Endothelial cell of umbilical vein (primary cell): ENCODE data around the gene ART5. TPM values are rescaled to one million over a fixed set of nuclear protein-coding genes. Genes with fewer than 3 reads are reported as not detected.

Experiments used
- BruUV-seq: library from RNA; stranded (reverse); fragments of 400-500 nt; replicated peaks from 2 replicates; lab custom pipeline; 2021; lab: Mats Ljungman, UMichigan
- CTCF ChIA-PET: fragments of 300-600, 350-600 bp; sonication (Branson Sonifier 250); formaldehyde crosslinking; loops from one replicate; lab custom pipeline; 2021; ENCODE audit warnings: antibody characterized with exemption, inconsistent platforms; lab: Charles Lee
- POLR2A ChIA-PET: fragments of 300-600, 350-600 bp; sonication (Branson Sonifier 250); formaldehyde crosslinking; loops from one replicate; lab custom pipeline; 2021; ENCODE audit warnings: antibody characterized with exemption, inconsistent platforms; lab: Charles Lee
- DNase-seq: peaks from one replicate; pipeline ENCODE4 v3.0.0-alpha.2; 2011; ENCODE audit warnings: low read depth, low spot score
- FAIRE-seq: peaks from 2 replicates; lab custom pipeline; 2011; peaks lifted over from hg19 to GRCh38; lab: Jason Lieb, UNC
- H2AFZ ChIP-seq: 2 replicates; pipeline ENCODE4 v1.6.0; 2012; ENCODE audit warnings: low read depth, low read length, control low read depth, inconsistent platforms
- H3K27ac ChIP-seq: 2 replicates; pipeline ENCODE4 v1.5.1; 2011; ENCODE audit warnings: low read depth, mild to moderate bottlenecking, control low read depth, low read length, moderate library complexity; ENCODE audit not compliant: insufficient read depth
- H3K27me3 ChIP-seq, 2 experiments: 2 replicates each; pipeline versions ENCODE4 v1.6.0 to v1.6.1; 2011; ENCODE audit warnings: low read length in 2 of 2, mixed read lengths in 1 of 2; ENCODE audit not compliant: control insufficient read depth in 2 of 2, insufficient read depth in 2 of 2
- H3K36me3 ChIP-seq, 2 experiments: 2 replicates in 1 of 2; 3 replicates in 1 of 2; pipeline ENCODE4 v1.5.1; 2011; ENCODE audit warnings: low read length in 2 of 2, mild to moderate bottlenecking in 1 of 2, moderate library complexity in 1 of 2; ENCODE audit not compliant: control insufficient read depth in 2 of 2, insufficient read depth in 2 of 2; ENCODE audit errors: extremely low read depth in 1 of 2
- H3K4me1 ChIP-seq: 3 replicates; pipeline ENCODE4 v1.5.1; 2011; ENCODE audit warnings: mild to moderate bottlenecking, low read length; ENCODE audit not compliant: control insufficient read depth, insufficient read depth; ENCODE audit errors: extremely low read depth
- H3K4me2 ChIP-seq: 2 replicates; pipeline ENCODE4 v1.6.1; 2011; ENCODE audit warnings: low read length, control low read depth, mixed read lengths; ENCODE audit not compliant: insufficient read depth
- H3K4me3 ChIP-seq, 3 experiments: fragments of 200-600 bp in 1 of 3; sonication (generic), shearing (Covaris generic) in 1 of 3; replicated peaks in 1 of 3; 2 replicates each; pipeline ENCODE4 v1.5.1; 2011 to 2016; ENCODE audit warnings: control low read depth in 3 of 3, low read length in 3 of 3, mild to moderate bottlenecking in 2 of 3, inconsistent platforms in 1 of 3, low read depth in 1 of 3, moderate library complexity in 1 of 3; ENCODE audit not compliant: insufficient read depth in 1 of 3
- H3K79me2 ChIP-seq: 2 replicates; pipeline ENCODE4 v1.6.0; 2012; ENCODE audit warnings: low read length, inconsistent platforms; ENCODE audit not compliant: control insufficient read depth, insufficient read depth
- H3K9ac ChIP-seq: replicated peaks from 2 replicates; pipeline ENCODE3; 2011; ENCODE audit warnings: low read length, control low read depth; ENCODE audit not compliant: insufficient read depth; ENCODE audit errors: extremely low read depth
- H3K9me1 ChIP-seq: replicated peaks from 3 replicates; pipeline ENCODE4 v1.6.0; 2011; ENCODE audit warnings: mild to moderate bottlenecking, low read length; ENCODE audit not compliant: control insufficient read depth, insufficient read depth; ENCODE audit errors: extremely low read depth
- H3K9me3 ChIP-seq: replicated peaks from 2 replicates; pipeline ENCODE4 v1.5.1; 2012; ENCODE audit warnings: low read length, inconsistent platforms; ENCODE audit not compliant: control insufficient read depth, insufficient read depth
- H4K20me1 ChIP-seq: replicated peaks from 2 replicates; pipeline ENCODE3; 2011; ENCODE audit warnings: mild to moderate bottlenecking, low read length; ENCODE audit not compliant: control insufficient read depth, insufficient read depth; ENCODE audit errors: extremely low read depth
- EZH2 ChIP-seq: IDR thresholded peaks from 2 replicates; pipeline ENCODE4 v1.6.1; 2012; ENCODE audit warnings: borderline replicate concordance, low read depth, mild to moderate bottlenecking, moderate library complexity, low read length, inconsistent platforms; ENCODE audit not compliant: severe bottlenecking
- FOS ChIP-seq: IDR thresholded peaks from 2 replicates; pipeline ENCODE4 v1.6.1; 2011; ENCODE audit warnings: mild to moderate bottlenecking, low read length, moderate library complexity, borderline replicate concordance; ENCODE audit not compliant: insufficient read depth
- GATA2 ChIP-seq: IDR thresholded peaks from 2 replicates; pipeline ENCODE4 v1.7.0; 2011; ENCODE audit warnings: low read depth, mild to moderate bottlenecking, moderate library complexity, mixed read lengths, low read length; ENCODE audit not compliant: insufficient read length, insufficient read depth
- JUN ChIP-seq: IDR thresholded peaks from 2 replicates; pipeline ENCODE4 v1.6.1; 2011; ENCODE audit warnings: borderline replicate concordance, low read depth; ENCODE audit not compliant: insufficient read length, insufficient read depth
- MAX ChIP-seq: IDR thresholded peaks from 2 replicates; pipeline ENCODE4 v1.6.1; 2011; ENCODE audit not compliant: insufficient read depth, insufficient read length
- MYC ChIP-seq: IDR thresholded peaks from one replicate; pipeline ENCODE4 v1.6.1; 2011; ENCODE audit warnings: mild to moderate bottlenecking, low read depth, low read length
- POLR2A ChIP-seq: IDR thresholded peaks from 2 replicates; pipeline ENCODE4 v1.6.1; 2012; ENCODE audit warnings: low read depth, mild to moderate bottlenecking, control low read depth, low read length
- POLR2AphosphoS5 ChIP-seq: IDR thresholded peaks from 2 replicates; pipeline ENCODE4 v1.6.1; 2012; ENCODE audit warnings: low read depth, mild to moderate bottlenecking, control low read depth, low read length, moderate library complexity; ENCODE audit not compliant: insufficient read depth
- dilution Hi-C: fragments of 300-500 bp; cut with MboI; formaldehyde crosslinking; loops from one replicate; pipeline ENCODE4 v1.15.0; 2019; ENCODE audit warnings: low sequenced_read_pairs; ENCODE audit not compliant: extremely low pct_ligation_motif_present
- intact Hi-C: fragments of 100-400 bp; cut with micrococcal nuclease; formaldehyde crosslinking; loops from one replicate; pipeline ENCODE4 v1.10.0; 2022
- polyA plus RNA-seq, 4 experiments: library from polyadenylated mRNA; depleted of rRNA in 3 of 4; stranded (reverse) in 3 of 4; unstranded in 1 of 4; fragments of >200 nt; gene quantifications; 2 replicates each; pipeline versions ENCODE4 v1.2.1 to v1.2.3, GENCODE V29; 2011 to 2012; ENCODE audit warnings: missing spikeins in 1 of 4
- total RNA-seq: library from RNA; stranded (reverse); gene quantifications from 2 replicates; pipeline ENCODE4 v1.2.3, GENCODE V29; 2021
- TF ChIP-seq, protein P1 (sequence below), 2 donors: IDR thresholded peaks; 1 replicate in 1 of 2; 2 replicates in 1 of 2; pipeline ENCODE4 v1.5.1; 2011; ENCODE audit warnings: low read length in 2 of 2, mild to moderate bottlenecking in 2 of 2, moderate library complexity in 2 of 2, control low read depth in 1 of 2, inconsistent platforms in 1 of 2, low read depth in 1 of 2; ENCODE audit not compliant: insufficient read depth in 1 of 2; ENCODE audit errors: extremely low read depth in 1 of 2

The ART5 gene
- total and polyA plus RNA-seq, 2 donors (not counting 3 experiments of a cell fraction or from before 2014, with no cell fraction given): not detected

GRCh38 chr11:3631331-3631730 is 10.5 kb downstream of the ART5 start:
- intact Hi-C loops (no loop called here), dilution Hi-C loops (no loop called here)
- POLR2A ChIA-PET: no interaction called here
- no TSS peak for BruUV-seq
- no peaks in the 10 kb centered on the region for H4K20me1 ChIP-seq
- H3K79me2 ChIP-seq: no peaks in the 10 kb centered on the region
- H3K27ac ChIP-seq: no peak overlapping the region
- CTCF ChIA-PET: interaction anchor here (1.4 kb wide), 1 partner anchor 25 kb away, joined by 3 read pairs; no protein-coding TSS in a partner anchor
- H3K36me3 ChIP-seq: no peaks in the 10 kb centered on the region
- H3K4me1 ChIP-seq: no peaks in the 10 kb centered on the region
- no peaks in the 10 kb centered on the region for H3K27me3 ChIP-seq
- H3K4me3 ChIP-seq: no peak overlapping the region
- no peak overlapping the region for H3K4me2 ChIP-seq
- no peaks in the 10 kb centered on the region for H3K9me1 ChIP-seq
- DNase-seq: no peak
- no peak overlapping the region for H3K9ac ChIP-seq
- no peak for FAIRE-seq
- no peaks in the 10 kb centered on the region for H3K9me3 ChIP-seq
- no peak overlapping the region for H2AFZ ChIP-seq
- no peak for TF ChIP-seq MYC
- no peak for TF ChIP-seq POLR2AphosphoS5
- TF ChIP-seq POLR2A: no peak
- no peak for TF ChIP-seq FOS
- no peak for TF ChIP-seq MAX
- TF ChIP-seq, protein P1, sequence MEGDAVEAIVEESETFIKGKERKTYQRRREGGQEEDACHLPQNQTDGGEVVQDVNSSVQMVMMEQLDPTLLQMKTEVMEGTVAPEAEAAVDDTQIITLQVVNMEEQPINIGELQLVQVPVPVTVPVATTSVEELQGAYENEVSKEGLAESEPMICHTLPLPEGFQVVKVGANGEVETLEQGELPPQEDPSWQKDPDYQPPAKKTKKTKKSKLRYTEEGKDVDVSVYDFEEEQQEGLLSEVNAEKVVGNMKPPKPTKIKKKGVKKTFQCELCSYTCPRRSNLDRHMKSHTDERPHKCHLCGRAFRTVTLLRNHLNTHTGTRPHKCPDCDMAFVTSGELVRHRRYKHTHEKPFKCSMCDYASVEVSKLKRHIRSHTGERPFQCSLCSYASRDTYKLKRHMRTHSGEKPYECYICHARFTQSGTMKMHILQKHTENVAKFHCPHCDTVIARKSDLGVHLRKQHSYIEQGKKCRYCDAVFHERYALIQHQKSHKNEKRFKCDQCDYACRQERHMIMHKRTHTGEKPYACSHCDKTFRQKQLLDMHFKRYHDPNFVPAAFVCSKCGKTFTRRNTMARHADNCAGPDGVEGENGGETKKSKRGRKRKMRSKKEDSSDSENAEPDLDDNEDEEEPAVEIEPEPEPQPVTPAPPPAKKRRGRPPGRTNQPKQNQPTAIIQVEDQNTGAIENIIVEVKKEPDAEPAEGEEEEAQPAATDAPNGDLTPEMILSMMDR (IDR thresholded peaks at IDR 0.05; ENCODE audit: extremely low read depth in 1 of 2, insufficient read depth in 1 of 2, low read depth in 1 of 2, low read length in 2 of 2): no peak
- TF ChIP-seq EZH2: no peak
- no peak for TF ChIP-seq GATA2
- no peak for TF ChIP-seq JUN
